Omental fat pad (tissue), 4 donors: ENCODE data around the gene ARHGAP20. TPM values are rescaled to one million over a fixed set of nuclear protein-coding genes. Genes with fewer than 3 reads are reported as not detected.

ENCODE experiments used
- ATAC-seq: fragments of 150-250 bp; one replicate; pipeline ENCODE4 v1.9.1; 2016; ENCODE audit warnings: mild to moderate bottlenecking, moderate library complexity; ENCODE audit not compliant: low FRiP score
- DNase-seq: peaks from one replicate; pipeline ENCODE4 v3.0.0-alpha.2; 2019; ENCODE audit warnings: low spot score
- total RNA-seq, 4 donors: library from RNA; depleted of rRNA; stranded (reverse); fragments of >200 nt; gene quantifications; one replicate each; pipeline ENCODE4 v1.1.0, GENCODE V29; 2016
- TF ChIP-seq, protein P1 (sequence below), 3 donors: fragments of 450-650 bp; IDR thresholded peaks; one replicate each; pipeline ENCODE4 v1.5.1; 2016 to 2017; ENCODE audit warnings: antibody characterized with exemption in 3 of 3, mild to moderate bottlenecking in 3 of 3, moderate library complexity in 2 of 3

ARHGAP20 gene
- total RNA-seq, 4 donors from 2014 or later, result 10.8 to 29.1 (median 16.6) TPM

DNA sequence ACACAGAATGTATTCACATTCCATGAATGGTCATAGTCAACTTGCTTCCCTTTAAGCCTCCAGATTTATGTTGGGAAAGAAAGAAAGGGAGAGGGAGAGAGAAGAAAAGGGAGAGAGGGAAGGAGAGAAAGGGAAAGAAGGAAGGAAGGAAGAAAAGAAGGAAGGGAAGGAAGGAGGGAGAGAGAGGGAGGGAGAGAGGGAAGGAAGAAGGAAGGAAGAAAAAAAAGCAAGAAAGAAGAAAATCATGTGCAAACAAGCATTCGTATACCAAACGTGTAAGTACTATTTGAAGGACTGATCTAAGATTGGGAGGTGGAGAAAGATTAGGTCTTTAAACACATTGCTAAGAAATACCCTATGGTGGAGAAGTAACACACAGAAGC lies 23.9 kb upstream of the ARHGAP20 start:
- TF ChIP-seq, protein P1, sequence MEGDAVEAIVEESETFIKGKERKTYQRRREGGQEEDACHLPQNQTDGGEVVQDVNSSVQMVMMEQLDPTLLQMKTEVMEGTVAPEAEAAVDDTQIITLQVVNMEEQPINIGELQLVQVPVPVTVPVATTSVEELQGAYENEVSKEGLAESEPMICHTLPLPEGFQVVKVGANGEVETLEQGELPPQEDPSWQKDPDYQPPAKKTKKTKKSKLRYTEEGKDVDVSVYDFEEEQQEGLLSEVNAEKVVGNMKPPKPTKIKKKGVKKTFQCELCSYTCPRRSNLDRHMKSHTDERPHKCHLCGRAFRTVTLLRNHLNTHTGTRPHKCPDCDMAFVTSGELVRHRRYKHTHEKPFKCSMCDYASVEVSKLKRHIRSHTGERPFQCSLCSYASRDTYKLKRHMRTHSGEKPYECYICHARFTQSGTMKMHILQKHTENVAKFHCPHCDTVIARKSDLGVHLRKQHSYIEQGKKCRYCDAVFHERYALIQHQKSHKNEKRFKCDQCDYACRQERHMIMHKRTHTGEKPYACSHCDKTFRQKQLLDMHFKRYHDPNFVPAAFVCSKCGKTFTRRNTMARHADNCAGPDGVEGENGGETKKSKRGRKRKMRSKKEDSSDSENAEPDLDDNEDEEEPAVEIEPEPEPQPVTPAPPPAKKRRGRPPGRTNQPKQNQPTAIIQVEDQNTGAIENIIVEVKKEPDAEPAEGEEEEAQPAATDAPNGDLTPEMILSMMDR (IDR thresholded peaks at IDR 0.05), result no peak
- no peak for ATAC-seq
- no peak for DNase-seq

DNA sequence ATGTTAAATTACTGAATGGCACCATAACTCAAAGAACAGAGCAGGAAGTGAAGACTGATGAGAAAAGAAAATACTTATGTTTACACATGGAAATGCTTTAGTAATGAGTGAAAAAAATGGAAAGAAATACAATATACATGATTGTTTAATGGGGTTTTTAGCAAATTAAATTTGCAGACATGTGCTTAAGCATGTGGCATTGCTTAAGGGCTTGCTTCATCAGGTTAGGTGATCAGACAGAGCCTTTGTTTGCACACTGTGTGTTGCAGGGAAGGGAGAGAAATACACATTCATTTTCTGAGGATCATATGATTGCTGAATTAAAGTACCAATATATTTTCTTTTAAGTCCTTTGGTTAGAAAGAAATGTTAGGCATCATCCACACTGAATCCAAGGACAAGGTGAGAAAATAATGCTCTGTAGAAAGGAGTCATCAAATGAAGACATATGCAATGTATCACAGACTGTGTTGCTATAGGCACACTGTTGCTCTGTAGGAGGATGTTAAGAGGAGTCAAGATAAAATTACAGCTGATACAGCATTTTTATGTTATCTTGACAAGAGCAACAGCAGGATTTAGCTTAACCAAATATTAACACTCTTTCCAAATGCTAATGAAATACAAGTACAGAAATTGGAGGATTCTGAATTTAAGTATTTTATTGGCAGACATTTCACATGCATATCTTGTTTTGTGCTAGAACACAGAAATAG lies 23.4 kb upstream of the ARHGAP20 start:
- DNase-seq (no peak), ATAC-seq (no peak)
- TF ChIP-seq, protein P1 (IDR thresholded peaks at IDR 0.05), result no peak

DNA sequence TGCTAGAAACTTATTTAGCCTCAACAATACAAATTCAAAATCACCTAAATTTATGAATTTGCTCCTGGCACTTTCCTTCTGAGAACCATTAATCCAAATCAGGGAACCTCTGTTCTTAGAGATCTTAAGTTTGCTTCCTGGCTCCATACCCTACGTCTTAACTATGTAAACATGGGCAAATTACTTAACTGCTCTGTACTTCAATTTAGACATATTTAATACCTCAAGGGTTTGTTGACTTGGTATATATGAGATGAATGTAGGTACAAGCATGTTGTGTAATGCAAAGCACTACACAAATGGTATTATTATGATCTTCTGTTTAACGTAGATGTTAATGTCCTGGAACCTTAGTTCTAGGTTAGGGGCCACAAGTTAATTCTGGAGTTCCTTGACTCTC lies 22.6 kb upstream of the ARHGAP20 start:
- DNase-seq, result no peak
- ATAC-seq, result no peak
- TF ChIP-seq, protein P1 (IDR thresholded peaks at IDR 0.05), result no peak

DNA sequence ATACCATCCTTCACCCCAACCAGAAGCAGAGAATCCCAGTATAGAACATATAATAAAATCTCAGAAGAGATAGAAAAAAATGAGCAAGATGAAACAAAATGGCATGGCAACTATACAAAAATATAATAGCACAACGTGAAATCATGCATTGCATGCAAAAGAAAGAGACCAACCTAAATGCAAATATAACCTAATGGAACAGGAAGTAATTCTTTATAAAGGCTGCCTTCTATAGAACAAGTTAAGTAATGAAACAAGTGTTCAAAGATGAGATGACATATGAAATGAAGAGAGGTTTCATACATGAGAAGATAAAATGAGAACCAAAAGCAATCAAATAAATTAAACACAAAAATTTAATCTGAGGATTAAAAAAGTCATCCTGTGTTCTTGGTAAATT lies 18.5 kb upstream of the ARHGAP20 start:
- ATAC-seq (no peak), DNase-seq (no peak)
- TF ChIP-seq, protein P1 (IDR thresholded peaks at IDR 0.05), result no peak

DNA sequence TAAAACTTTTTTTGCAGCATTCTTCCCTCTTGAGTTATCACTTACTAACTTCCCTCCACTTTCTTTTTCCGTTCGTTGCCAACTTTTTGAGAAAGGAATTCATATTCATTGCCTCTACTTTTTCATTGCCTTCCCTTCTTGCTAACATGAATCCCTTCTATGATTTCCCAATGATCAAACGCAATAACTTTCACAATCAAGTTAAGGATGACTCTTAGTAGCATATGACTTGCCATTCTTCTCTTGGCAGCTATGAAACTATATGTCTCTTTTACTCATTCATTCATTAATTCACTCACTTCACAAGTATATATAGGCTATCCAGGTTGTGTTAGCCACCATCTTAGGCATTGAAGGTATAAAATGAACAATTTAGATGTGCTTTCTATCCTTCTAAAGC lies 16.6 kb upstream of the ARHGAP20 start:
- no peak for DNase-seq
- TF ChIP-seq, protein P1 (IDR thresholded peaks at IDR 0.05), result no peak
- peak; percentile 86 for ATAC-seq

DNA sequence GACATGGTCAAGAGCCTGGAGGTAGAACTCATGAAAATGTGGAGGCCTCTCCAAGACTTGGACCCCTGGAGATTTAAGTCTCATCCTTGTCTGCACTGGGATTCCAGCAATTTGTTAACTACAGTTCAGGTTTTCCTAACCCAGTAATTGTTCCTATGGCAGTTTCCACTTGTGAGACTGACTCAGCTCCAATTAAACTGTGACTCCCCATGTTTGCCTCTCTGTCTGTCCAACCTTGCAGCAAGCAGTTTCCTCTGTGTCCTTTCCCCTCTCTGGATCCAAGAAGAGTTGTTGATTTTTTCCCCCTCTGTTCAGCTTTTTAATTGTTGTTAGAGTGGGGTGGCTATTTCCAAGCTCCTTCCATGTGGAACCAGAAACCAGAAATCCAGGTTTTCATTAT lies 16.2 kb upstream of the ARHGAP20 start:
- TF ChIP-seq, protein P1 (IDR thresholded peaks at IDR 0.05), result no peak
- DNase-seq (no peak), ATAC-seq (peak; percentile 41)

DNA sequence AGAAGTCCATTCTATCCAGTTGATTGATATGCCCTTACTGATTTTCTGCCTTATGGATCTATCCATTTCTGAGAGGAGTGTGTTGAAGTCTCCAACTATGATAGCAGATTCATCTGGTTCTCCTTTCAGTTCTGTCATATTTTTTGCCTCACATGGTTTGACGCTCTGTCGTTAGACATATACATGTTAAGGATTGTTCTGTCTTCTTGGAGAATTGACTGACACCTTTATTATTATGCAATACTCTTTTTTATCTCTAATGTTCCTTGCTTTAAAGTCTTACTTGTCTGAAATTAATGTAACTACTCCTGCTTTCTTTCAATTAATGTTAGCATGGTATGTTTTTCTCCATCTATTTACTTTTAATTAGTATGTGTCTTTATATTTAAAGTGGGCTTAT lies 12.1 kb upstream of the ARHGAP20 start:
- ATAC-seq, result no peak

More for the DNA sequence above, 12.1 kb upstream of the ARHGAP20 start:
- DNase-seq, result no peak
- TF ChIP-seq, protein P1 (IDR thresholded peaks at IDR 0.05), result no peak
